ENCODE measurements around the gene SIGLECL1. TPM values are rescaled to one million over a fixed set of nuclear protein-coding genes. Genes with fewer than 3 reads are reported as not detected.
"Not testable (repeated sequence)": the region's sequence is repeated elsewhere in the genome, so short reads cannot be mapped to it uniquely, and the experiment has no call there.

SIGLECL1 gene
- total RNA-seq, 1 experiment from 2014 or later = not detected

DNA sequence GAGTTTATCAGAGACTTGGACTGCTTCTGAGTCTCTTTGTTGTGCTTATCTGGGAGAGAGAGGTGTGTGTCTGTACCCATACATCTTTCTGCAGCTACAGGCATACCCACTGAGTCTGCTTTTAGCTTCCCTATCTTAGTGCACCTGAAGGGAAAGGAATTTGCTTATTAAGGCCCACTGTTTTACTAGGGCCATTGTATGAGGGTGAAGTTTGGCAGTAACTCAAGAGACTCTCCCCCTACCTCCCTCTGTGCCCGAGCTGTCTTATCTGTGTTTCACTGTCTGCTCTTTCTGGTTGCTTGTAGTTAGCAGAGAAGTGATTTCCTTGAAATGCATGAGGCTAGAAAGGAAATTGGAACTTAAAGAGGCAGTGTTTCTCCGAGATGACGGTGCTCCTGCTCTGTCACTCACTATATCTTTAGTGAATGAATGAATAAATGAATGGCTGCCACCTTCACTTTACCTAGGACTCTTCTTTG, 26.7 kb upstream of the SIGLECL1 start:
- no peak for DNase-seq
- no peak overlapping the region for H2BK20ac ChIP-seq (ENCODE audit: low read depth, low read length, poor library complexity, severe bottlenecking)
- no peaks in the 10 kb centered on the region for H3K4me1 ChIP-seq (ENCODE audit: insufficient read depth, low read length)
- no peak overlapping the region for H3K27ac ChIP-seq (ENCODE audit: insufficient read length, low read depth, low read length)
- H4K91ac ChIP-seq (ENCODE audit: insufficient read length, low read depth, low read length) = no peak overlapping the region
- no peaks in the 10 kb centered on the region for H3K23me2 ChIP-seq (ENCODE audit: insufficient read length, low read depth, low read length, poor library complexity, severe bottlenecking)
- H3K14ac ChIP-seq (ENCODE audit: insufficient read depth, low read length) = no peak overlapping the region
- TF ChIP-seq CTCF (conservative IDR thresholded peaks at IDR 0.05) = no peak
- H3K9me3 ChIP-seq (ENCODE audit: control insufficient read depth, low read depth, low read length) = no peaks in the 10 kb centered on the region
- H3T11ph ChIP-seq (ENCODE audit: low read length) = no peak overlapping the region
- H3K9me3 Mint-ChIP-seq = peaks cover 0 to 91% of the 10 kb centered on the region in 2 experiments; a peak in 2 of 5 replicates
- no peak overlapping the region for H2BK120ac ChIP-seq (ENCODE audit: low read depth, low read length, poor library complexity, severe bottlenecking)
- no peaks in the 10 kb centered on the region for H4K20me1 ChIP-seq (ENCODE audit: control insufficient read depth, insufficient read depth, insufficient read length)
- H3K4ac ChIP-seq (ENCODE audit: low read depth, low read length) = no peak overlapping the region
- H3K56ac ChIP-seq (ENCODE audit: insufficient read length, low read depth, low read length) = no peak overlapping the region
- no peak overlapping the region for H3K4me2 ChIP-seq (ENCODE audit: insufficient read depth, insufficient read length, low read length)
- H3K79me1 ChIP-seq (ENCODE audit: insufficient read depth, low read depth, low read length, poor library complexity, severe bottlenecking) = no peaks in the 10 kb centered on the region
- no peak overlapping the region for H3K9ac ChIP-seq (ENCODE audit: extremely low read depth, insufficient read length, low read length)
- no peak overlapping the region for H3K27ac Mint-ChIP-seq
- H2BK5ac ChIP-seq (ENCODE audit: insufficient read length, low read length) = no peak overlapping the region
- no peak overlapping the region for H2BK12ac ChIP-seq (ENCODE audit: insufficient read length, low read depth, low read length)
- H2BK15ac ChIP-seq (ENCODE audit: low read depth, low read length) = no peak overlapping the region
- H3K18ac ChIP-seq (ENCODE audit: insufficient read length, low read depth, low read length) = no peak overlapping the region
- no peaks in the 10 kb centered on the region for H3K27me3 ChIP-seq (ENCODE audit: insufficient read depth, low read length)
- no peak overlapping the region for H3K23ac ChIP-seq (ENCODE audit: insufficient read length, low read depth, low read length)
- no CpG with 5 or more reads among the region's 3 CpGs for WGBS (ENCODE audit: extremely low coverage, insufficient read length, low lambda C conversion rate)
- H3K4me1 Mint-ChIP-seq = no peaks in the 10 kb centered on the region
- no peaks in the 10 kb centered on the region for H3K79me2 ChIP-seq (ENCODE audit: insufficient read depth, low read length)
- H2AFZ ChIP-seq (ENCODE audit: low read length) = no peak overlapping the region
- H2AK5ac ChIP-seq (ENCODE audit: insufficient read length, low read length) = no peak overlapping the region
- no peak overlapping the region for H3K4me3 Mint-ChIP-seq
- no peak overlapping the region for H4K8ac ChIP-seq (replicated peaks; ENCODE audit: insufficient read length, low read depth, low read length)
- no peak overlapping the region for H4K5ac ChIP-seq (ENCODE audit: insufficient read length, low read depth, low read length)
- H3K36me3 Mint-ChIP-seq (ENCODE audit: insufficient read depth in 1 of 3, low read depth in 3 of 3) = no peaks in the 10 kb centered on the region; a peak in 1 of 7 replicates
- peaks cover 22% of the 10 kb centered on the region for H3K27me3 Mint-ChIP-seq (ENCODE audit: low read depth)

DNA sequence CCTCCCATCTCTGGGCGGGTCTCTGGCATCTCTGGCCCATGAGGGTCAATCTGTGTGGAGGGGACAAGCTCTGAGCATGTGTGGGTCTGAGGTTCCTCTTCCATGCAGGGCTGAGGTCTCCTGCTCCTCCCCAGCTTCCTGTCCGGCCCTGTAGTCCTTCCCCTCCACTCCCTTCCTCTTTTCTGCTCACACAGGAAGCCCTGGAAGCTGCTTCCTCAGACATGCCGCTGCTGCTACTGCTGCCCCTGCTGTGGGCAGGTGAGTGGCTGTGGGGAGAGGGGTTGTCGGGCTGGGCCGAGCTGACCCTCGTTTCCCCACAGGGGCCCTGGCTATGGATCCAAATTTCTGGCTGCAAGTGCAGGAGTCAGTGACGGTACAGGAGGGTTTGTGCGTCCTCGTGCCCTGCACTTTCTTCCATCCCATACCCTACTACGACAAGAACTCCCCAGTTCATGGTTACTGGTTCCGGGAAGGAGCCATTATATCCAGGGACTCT, 25.9 kb upstream of the SIGLECL1 start, which contains the start of gene CD33:
CD33 (plus strand) TSS at position 183 of the 496 bp plus-strand sequence; CDS start at position 222, 39 bp downstream.
- peaks cover 17% of the 10 kb centered on the region for H3K27me3 Mint-ChIP-seq (ENCODE audit: low read depth)
- H3K27ac Mint-ChIP-seq; H2BK5ac ChIP-seq (ENCODE audit: insufficient read length, low read length): not testable (repeated sequence)

More for the DNA sequence above, 25.9 kb upstream of the SIGLECL1 start, which contains the start of gene CD33:
- not testable (repeated sequence) for H4K20me1 ChIP-seq (ENCODE audit: control insufficient read depth, insufficient read depth, insufficient read length); H3K4me2 ChIP-seq (ENCODE audit: insufficient read depth, insufficient read length, low read length); H3K23ac ChIP-seq (ENCODE audit: insufficient read length, low read depth, low read length); H3K18ac ChIP-seq (ENCODE audit: insufficient read length, low read depth, low read length); H2BK120ac ChIP-seq (ENCODE audit: low read depth, low read length, poor library complexity, severe bottlenecking); H4K91ac ChIP-seq (ENCODE audit: insufficient read length, low read depth, low read length); H2BK20ac ChIP-seq (ENCODE audit: low read depth, low read length, poor library complexity, severe bottlenecking); H3K9ac ChIP-seq (ENCODE audit: extremely low read depth, insufficient read length, low read length); H3K9me3 ChIP-seq (ENCODE audit: control insufficient read depth, low read depth, low read length); H2AFZ ChIP-seq (ENCODE audit: low read length); H3K36me3 Mint-ChIP-seq (ENCODE audit: insufficient read depth in 1 of 3, low read depth in 3 of 3); H2BK12ac ChIP-seq (ENCODE audit: insufficient read length, low read depth, low read length); H3K79me2 ChIP-seq (ENCODE audit: insufficient read depth, low read length); H3K27ac ChIP-seq (ENCODE audit: insufficient read length, low read depth, low read length); H3K56ac ChIP-seq (ENCODE audit: insufficient read length, low read depth, low read length); H3K4me3 Mint-ChIP-seq; H3K4ac ChIP-seq (ENCODE audit: low read depth, low read length); H4K5ac ChIP-seq (ENCODE audit: insufficient read length, low read depth, low read length); H4K8ac ChIP-seq (replicated peaks; ENCODE audit: insufficient read length, low read depth, low read length); H3K27me3 ChIP-seq (ENCODE audit: insufficient read depth, low read length); H3K79me1 ChIP-seq (ENCODE audit: insufficient read depth, low read depth, low read length, poor library complexity, severe bottlenecking); H3K14ac ChIP-seq (ENCODE audit: insufficient read depth, low read length); H3T11ph ChIP-seq (ENCODE audit: low read length); H3K23me2 ChIP-seq (ENCODE audit: insufficient read length, low read depth, low read length, poor library complexity, severe bottlenecking); DNase-seq; H3K4me1 ChIP-seq (ENCODE audit: insufficient read depth, low read length); H2BK15ac ChIP-seq (ENCODE audit: low read depth, low read length); H2AK5ac ChIP-seq (ENCODE audit: insufficient read length, low read length); H3K4me1 Mint-ChIP-seq
- WGBS (ENCODE audit: extremely low coverage, insufficient read length, low lambda C conversion rate) = no CpG with 5 or more reads among the region's 11 CpGs
- H3K9me3 Mint-ChIP-seq = peaks cover 0 to 91% of the 10 kb centered on the region in 2 experiments; a peak in 2 of 5 replicates

Data from H9 (cell line).